ENCODE results near the gene CPPED1. TPM values are rescaled to one million over a fixed set of nuclear protein-coding genes. Genes with fewer than 3 reads are reported as not detected.

CPPED1 gene
- total and polyA plus RNA-seq, 2 experiments from 2014 or later, result 6.2 to 7.3 TPM

- TF ChIP-seq REST (IDR thresholded peaks at IDR 0.05; ENCODE audit: unreplicated experiment) (no peak), ZNF114 (CRISPR knock-in tag; IDR thresholded peaks at IDR 0.05) (no peak), STAT1 (IDR thresholded peaks at IDR 0.05; ENCODE audit: unreplicated experiment) (no peak), ZNF331 (CRISPR knock-in tag; IDR thresholded peaks at IDR 0.05; ENCODE audit: low read depth) (no peak), NANOG (IDR thresholded peaks at IDR 0.05; ENCODE audit: borderline replicate concordance) (no peak), JUNB (IDR thresholded peaks at IDR 0.05; ENCODE audit: unreplicated experiment) (no peak), CREB1 (CRISPR knock-in tag; IDR thresholded peaks at IDR 0.05; ENCODE audit: low read depth) (no peak), POLR2AphosphoS5 (IDR thresholded peaks at IDR 0.05; ENCODE audit: low read depth) (no peak), EZH2 (IDR thresholded peaks at IDR 0.05; ENCODE audit: low read depth, unreplicated experiment) (no peak)
- TF ChIP-seq, protein P1, sequence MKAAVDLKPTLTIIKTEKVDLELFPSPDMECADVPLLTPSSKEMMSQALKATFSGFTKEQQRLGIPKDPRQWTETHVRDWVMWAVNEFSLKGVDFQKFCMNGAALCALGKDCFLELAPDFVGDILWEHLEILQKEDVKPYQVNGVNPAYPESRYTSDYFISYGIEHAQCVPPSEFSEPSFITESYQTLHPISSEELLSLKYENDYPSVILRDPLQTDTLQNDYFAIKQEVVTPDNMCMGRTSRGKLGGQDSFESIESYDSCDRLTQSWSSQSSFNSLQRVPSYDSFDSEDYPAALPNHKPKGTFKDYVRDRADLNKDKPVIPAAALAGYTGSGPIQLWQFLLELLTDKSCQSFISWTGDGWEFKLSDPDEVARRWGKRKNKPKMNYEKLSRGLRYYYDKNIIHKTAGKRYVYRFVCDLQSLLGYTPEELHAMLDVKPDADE (IDR thresholded peaks at IDR 0.05), result no peak
- TF ChIP-seq, protein P2, sequence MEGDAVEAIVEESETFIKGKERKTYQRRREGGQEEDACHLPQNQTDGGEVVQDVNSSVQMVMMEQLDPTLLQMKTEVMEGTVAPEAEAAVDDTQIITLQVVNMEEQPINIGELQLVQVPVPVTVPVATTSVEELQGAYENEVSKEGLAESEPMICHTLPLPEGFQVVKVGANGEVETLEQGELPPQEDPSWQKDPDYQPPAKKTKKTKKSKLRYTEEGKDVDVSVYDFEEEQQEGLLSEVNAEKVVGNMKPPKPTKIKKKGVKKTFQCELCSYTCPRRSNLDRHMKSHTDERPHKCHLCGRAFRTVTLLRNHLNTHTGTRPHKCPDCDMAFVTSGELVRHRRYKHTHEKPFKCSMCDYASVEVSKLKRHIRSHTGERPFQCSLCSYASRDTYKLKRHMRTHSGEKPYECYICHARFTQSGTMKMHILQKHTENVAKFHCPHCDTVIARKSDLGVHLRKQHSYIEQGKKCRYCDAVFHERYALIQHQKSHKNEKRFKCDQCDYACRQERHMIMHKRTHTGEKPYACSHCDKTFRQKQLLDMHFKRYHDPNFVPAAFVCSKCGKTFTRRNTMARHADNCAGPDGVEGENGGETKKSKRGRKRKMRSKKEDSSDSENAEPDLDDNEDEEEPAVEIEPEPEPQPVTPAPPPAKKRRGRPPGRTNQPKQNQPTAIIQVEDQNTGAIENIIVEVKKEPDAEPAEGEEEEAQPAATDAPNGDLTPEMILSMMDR (conservative IDR thresholded peaks at IDR 0.05; ENCODE audit: low read depth in 2 of 2), result no peak
These were observed 93.9 kb downstream of the CPPED1 start (continued) for GRCh38 chr16:12709807-12710206.

DNA sequence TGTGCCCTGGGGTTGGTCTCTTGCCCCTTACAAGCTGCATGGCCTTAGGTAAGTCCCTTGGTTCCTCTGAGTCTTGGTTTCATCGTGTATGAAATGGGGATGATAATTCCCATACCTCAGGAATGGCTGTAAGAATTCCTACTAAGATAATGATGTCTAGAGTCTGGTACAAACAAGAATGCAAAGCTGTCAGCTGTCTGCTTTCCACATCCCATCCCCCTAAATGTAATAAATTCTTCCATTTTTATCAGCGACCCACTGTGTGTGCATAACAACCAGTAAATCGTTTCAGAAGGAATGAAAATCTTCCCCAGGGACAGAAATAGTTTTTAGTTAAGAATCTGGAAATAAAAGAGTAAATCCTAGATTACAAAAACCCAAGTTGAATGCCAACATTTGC is 95.4 kb downstream of the CPPED1 start:
- H4K20me1 ChIP-seq (replicated peaks; ENCODE audit: insufficient read depth), result no peaks in the 10 kb centered on the region
- no peaks in the 10 kb centered on the region; the same call in 1 of the 2 replicates for H3K36me3 ChIP-seq (ENCODE audit: insufficient read depth)
- no peaks in the 10 kb centered on the region for H3F3A ChIP-seq (replicated peaks; ENCODE audit: low read depth)
- H3K27ac Mint-ChIP-seq, result no peak overlapping the region
- DNase-seq (ENCODE audit: low spot score) (no peak), ATAC-seq (no peak)
- H3K36me3 Mint-ChIP-seq (ENCODE audit: low read depth), result peaks cover 4% of the 10 kb centered on the region; the same call in 1 of the 3 replicates
- no peaks in the 10 kb centered on the region; the same call in 1 of the 2 replicates for H3K9me2 ChIP-seq (ENCODE audit: insufficient read depth)
- H3K27me3 Mint-ChIP-seq (ENCODE audit: insufficient read depth, low read depth, poor library complexity), result peaks cover 2% of the 10 kb centered on the region
- H3K27ac ChIP-seq (ENCODE audit: low read depth), result no peak overlapping the region
- H3K27me3 ChIP-seq (ENCODE audit: insufficient read depth), result no peaks in the 10 kb centered on the region
- peaks cover 8% of the 10 kb centered on the region; the same call in 2 of the 3 replicates for H3K4me1 Mint-ChIP-seq
- H3K4me3 ChIP-seq, result no peak overlapping the region
- H3K4me2 ChIP-seq, result no peak overlapping the region
- peaks cover 4% of the 10 kb centered on the region; the same call in 1 of the 2 replicates for H3K4me1 ChIP-seq (ENCODE audit: insufficient read depth)
- no peaks in the 10 kb centered on the region for H3K79me2 ChIP-seq (replicated peaks; ENCODE audit: insufficient read depth)
- no peaks in the 10 kb centered on the region; the same call in 2 of the 3 replicates for H3K9me3 Mint-ChIP-seq
- H2AFZ ChIP-seq, result no peak overlapping the region
- H3K4me3 Mint-ChIP-seq, result no peak overlapping the region
- TF ChIP-seq CREB1 (CRISPR knock-in tag; IDR thresholded peaks at IDR 0.05; ENCODE audit: low read depth), result no peak
- TF ChIP-seq, protein P3, sequence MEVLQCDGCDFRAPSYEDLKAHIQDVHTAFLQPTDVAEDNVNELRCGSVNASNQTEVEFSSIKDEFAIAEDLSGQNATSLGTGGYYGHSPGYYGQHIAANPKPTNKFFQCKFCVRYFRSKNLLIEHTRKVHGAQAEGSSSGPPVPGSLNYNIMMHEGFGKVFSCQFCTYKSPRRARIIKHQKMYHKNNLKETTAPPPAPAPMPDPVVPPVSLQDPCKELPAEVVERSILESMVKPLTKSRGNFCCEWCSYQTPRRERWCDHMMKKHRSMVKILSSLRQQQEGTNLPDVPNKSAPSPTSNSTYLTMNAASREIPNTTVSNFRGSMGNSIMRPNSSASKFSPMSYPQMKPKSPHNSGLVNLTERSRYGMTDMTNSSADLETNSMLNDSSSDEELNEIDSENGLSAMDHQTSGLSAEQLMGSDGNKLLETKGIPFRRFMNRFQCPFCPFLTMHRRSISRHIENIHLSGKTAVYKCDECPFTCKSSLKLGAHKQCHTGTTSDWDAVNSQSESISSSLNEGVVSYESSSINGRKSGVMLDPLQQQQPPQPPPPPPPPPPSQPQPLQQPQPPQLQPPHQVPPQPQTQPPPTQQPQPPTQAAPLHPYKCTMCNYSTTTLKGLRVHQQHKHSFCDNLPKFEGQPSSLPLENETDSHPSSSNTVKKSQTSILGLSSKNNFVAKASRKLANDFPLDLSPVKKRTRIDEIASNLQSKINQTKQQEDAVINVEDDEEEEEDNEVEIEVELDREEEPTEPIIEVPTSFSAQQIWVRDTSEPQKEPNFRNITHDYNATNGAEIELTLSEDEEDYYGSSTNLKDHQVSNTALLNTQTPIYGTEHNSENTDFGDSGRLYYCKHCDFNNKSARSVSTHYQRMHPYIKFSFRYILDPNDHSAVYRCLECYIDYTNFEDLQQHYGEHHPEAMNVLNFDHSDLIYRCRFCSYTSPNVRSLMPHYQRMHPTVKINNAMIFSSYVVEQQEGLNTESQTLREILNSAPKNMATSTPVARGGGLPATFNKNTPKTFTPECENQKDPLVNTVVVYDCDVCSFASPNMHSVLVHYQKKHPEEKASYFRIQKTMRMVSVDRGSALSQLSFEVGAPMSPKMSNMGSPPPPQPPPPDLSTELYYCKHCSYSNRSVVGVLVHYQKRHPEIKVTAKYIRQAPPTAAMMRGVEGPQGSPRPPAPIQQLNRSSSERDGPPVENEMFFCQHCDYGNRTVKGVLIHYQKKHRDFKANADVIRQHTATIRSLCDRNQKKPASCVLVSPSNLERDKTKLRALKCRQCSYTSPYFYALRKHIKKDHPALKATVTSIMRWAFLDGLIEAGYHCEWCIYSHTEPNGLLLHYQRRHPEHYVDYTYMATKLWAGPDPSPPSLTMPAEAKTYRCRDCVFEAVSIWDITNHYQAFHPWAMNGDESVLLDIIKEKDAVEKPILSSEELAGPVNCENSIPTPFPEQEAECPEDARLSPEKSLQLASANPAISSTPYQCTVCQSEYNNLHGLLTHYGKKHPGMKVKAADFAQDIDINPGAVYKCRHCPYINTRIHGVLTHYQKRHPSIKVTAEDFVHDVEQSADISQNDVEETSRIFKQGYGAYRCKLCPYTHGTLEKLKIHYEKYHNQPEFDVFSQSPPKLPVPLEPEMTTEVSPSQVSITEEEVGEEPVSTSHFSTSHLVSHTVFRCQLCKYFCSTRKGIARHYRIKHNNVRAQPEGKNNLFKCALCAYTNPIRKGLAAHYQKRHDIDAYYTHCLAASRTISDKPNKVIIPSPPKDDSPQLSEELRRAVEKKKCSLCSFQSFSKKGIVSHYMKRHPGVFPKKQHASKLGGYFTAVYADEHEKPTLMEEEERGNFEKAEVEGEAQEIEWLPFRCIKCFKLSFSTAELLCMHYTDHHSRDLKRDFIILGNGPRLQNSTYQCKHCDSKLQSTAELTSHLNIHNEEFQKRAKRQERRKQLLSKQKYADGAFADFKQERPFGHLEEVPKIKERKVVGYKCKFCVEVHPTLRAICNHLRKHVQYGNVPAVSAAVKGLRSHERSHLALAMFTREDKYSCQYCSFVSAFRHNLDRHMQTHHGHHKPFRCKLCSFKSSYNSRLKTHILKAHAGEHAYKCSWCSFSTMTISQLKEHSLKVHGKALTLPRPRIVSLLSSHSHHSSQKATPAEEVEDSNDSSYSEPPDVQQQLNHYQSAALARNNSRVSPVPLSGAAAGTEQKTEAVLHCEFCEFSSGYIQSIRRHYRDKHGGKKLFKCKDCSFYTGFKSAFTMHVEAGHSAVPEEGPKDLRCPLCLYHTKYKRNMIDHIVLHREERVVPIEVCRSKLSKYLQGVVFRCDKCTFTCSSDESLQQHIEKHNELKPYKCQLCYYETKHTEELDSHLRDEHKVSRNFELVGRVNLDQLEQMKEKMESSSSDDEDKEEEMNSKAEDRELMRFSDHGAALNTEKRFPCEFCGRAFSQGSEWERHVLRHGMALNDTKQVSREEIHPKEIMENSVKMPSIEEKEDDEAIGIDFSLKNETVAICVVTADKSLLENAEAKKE (CRISPR knock-in tag; IDR thresholded peaks at IDR 0.05), result no peak
- TF ChIP-seq, protein P1 (IDR thresholded peaks at IDR 0.05), result no peak

Data from GM23338 (cell line).